GM23338 (cell line): ENCODE results near the gene TTPAL. TPM values are rescaled to one million over a fixed set of nuclear protein-coding genes. Genes with fewer than 3 reads are reported as not detected.

Experiments
- ATAC-seq: fragments of 200-7000 bp; cut with Tn5 transposase; 3 replicates; pipeline ENCODE4 v1.9.1; 2020
- DNase-seq: peaks from one replicate; pipeline ENCODE4 v3.0.0-alpha.2; 2015; ENCODE audit warnings: low spot score
- H2AFZ ChIP-seq: fragments of 200-600 bp; sonication (generic); 2 replicates; pipeline ENCODE4 v1.8.0; 2016; ENCODE audit warnings: antibody characterized with exemption, mild to moderate bottlenecking, moderate library complexity
- H3F3A ChIP-seq: fragments of 200-600 bp; sonication (generic); replicated peaks from 2 replicates; pipeline ENCODE4 v1.8.0; 2017; ENCODE audit warnings: antibody characterized with exemption, mixed run types, low read depth
- H3K27ac ChIP-seq: fragments of 200-600 bp; sonication (generic); 2 replicates; pipeline ENCODE4 v1.6.1; 2016; ENCODE audit warnings: low read depth
- H3K27me3 ChIP-seq: fragments of 200-600 bp; sonication (generic); 2 replicates; pipeline ENCODE4 v1.8.0; 2016; ENCODE audit warnings: mild to moderate bottlenecking, mixed run types, moderate library complexity; ENCODE audit not compliant: insufficient read depth
- H3K36me3 ChIP-seq: fragments of 200-600 bp; sonication (generic); 2 replicates; pipeline ENCODE4 v1.8.0; 2016; ENCODE audit warnings: mild to moderate bottlenecking; ENCODE audit not compliant: insufficient read depth
- H3K4me1 ChIP-seq: fragments of 200-600 bp; sonication (generic); 2 replicates; pipeline ENCODE4 v1.8.0; 2016; ENCODE audit warnings: mild to moderate bottlenecking, moderate library complexity; ENCODE audit not compliant: insufficient read depth
- H3K4me2 ChIP-seq: fragments of 200-600 bp; sonication (generic); 2 replicates; pipeline ENCODE4 v1.7.1; 2017; ENCODE audit warnings: mixed run types
- H3K4me3 ChIP-seq: fragments of 200-600 bp; sonication (generic); 2 replicates; pipeline ENCODE4 v1.6.1; 2016; ENCODE audit warnings: mixed run types
- H3K79me2 ChIP-seq: fragments of 200-600 bp; sonication (generic); replicated peaks from 2 replicates; pipeline ENCODE4 v1.8.0; 2017; ENCODE audit warnings: mild to moderate bottlenecking; ENCODE audit not compliant: insufficient read depth
- H3K9me2 ChIP-seq: fragments of 200-600 bp; sonication (generic); 2 replicates; pipeline ENCODE4 v1.8.0; 2017; ENCODE audit not compliant: insufficient read depth
- H4K20me1 ChIP-seq: fragments of 200-600 bp; sonication (generic); replicated peaks from 2 replicates; pipeline ENCODE4 v1.8.0; 2017; ENCODE audit warnings: mild to moderate bottlenecking; ENCODE audit not compliant: insufficient read depth
- H3K27ac Mint-ChIP-seq: 2 replicates; pipeline ENCODE4 v1.8.0; 2020; ENCODE audit warnings: inconsistent platforms, mild to moderate bottlenecking, moderate library complexity, mixed read lengths
- H3K27me3 Mint-ChIP-seq: 3 replicates; pipeline ENCODE4 v1.8.0; 2022; ENCODE audit warnings: low read depth, mild to moderate bottlenecking, moderate library complexity, mixed read lengths, inconsistent platforms; ENCODE audit not compliant: insufficient read depth, poor library complexity
- H3K36me3 Mint-ChIP-seq: 3 replicates; pipeline ENCODE4 v1.8.0; 2021; ENCODE audit warnings: low read depth, mild to moderate bottlenecking, inconsistent platforms, moderate library complexity, mixed read lengths
- H3K4me1 Mint-ChIP-seq: 3 replicates; pipeline ENCODE4 v1.8.0; 2020; ENCODE audit warnings: mild to moderate bottlenecking, inconsistent platforms, mixed read lengths
- H3K4me3 Mint-ChIP-seq: 3 replicates; pipeline ENCODE4 v1.8.0; 2021; ENCODE audit warnings: moderate library complexity, mild to moderate bottlenecking, inconsistent platforms, mixed read lengths
- H3K9me3 Mint-ChIP-seq: 3 replicates; pipeline ENCODE4 v1.8.0; 2020; ENCODE audit warnings: moderate library complexity, mild to moderate bottlenecking, inconsistent platforms, mixed read lengths
- EZH2 ChIP-seq: fragments of 200-600 bp; sonication (generic); IDR thresholded peaks from one replicate; pipeline ENCODE4 v1.8.0; 2017; ENCODE audit warnings: antibody characterized with exemption, mild to moderate bottlenecking, low read depth; ENCODE audit not compliant: unreplicated experiment
- EZH2phosphoT487 ChIP-seq: fragments of 200-600 bp; sonication (generic); IDR thresholded peaks from one replicate; pipeline ENCODE4 v1.8.1; 2018; ENCODE audit warnings: antibody characterized with exemption; ENCODE audit not compliant: unreplicated experiment
- JUNB ChIP-seq: IDR thresholded peaks from one replicate; pipeline ENCODE4 v1.6.1; 2016; ENCODE audit warnings: antibody characterized with exemption; ENCODE audit not compliant: unreplicated experiment
- NANOG ChIP-seq: IDR thresholded peaks from 2 replicates; pipeline ENCODE4 v1.6.1; 2016; ENCODE audit warnings: antibody characterized with exemption, borderline replicate concordance
- POLR2AphosphoS5 ChIP-seq: IDR thresholded peaks from 2 replicates; pipeline ENCODE4 v1.6.1; 2016; ENCODE audit warnings: antibody characterized with exemption, low read depth
- STAT1 ChIP-seq: IDR thresholded peaks from one replicate; pipeline ENCODE4 v1.6.1; 2016; ENCODE audit warnings: antibody characterized with exemption; ENCODE audit not compliant: unreplicated experiment
- ZNF114 ChIP-seq: fragments of 250-450 bp; sonication (Bioruptor Pico); IDR thresholded peaks from 2 replicates; pipeline ENCODE4 v1.5.0; 2020; ENCODE audit warnings: mild to moderate bottlenecking, moderate library complexity
- ZNF331 ChIP-seq: fragments of 250-450 bp; sonication (Bioruptor Pico); IDR thresholded peaks from 2 replicates; pipeline ENCODE4 v1.5.0; 2020; ENCODE audit warnings: low read depth, mild to moderate bottlenecking, moderate library complexity
- polyA plus RNA-seq: library from polyadenylated mRNA; unstranded; fragments of >200 nt; fragmentation: Nextera tagmentation; extraction: Ambion mirVana; gene quantifications from 2 replicates; pipeline ENCODE4 v1.2.1, GENCODE V29; 2016
- total RNA-seq: library from RNA; depleted of rRNA; stranded (reverse); fragments of >200 nt; shearing (Covaris generic); gene quantifications from 2 replicates; pipeline ENCODE4 v1.2.3, GENCODE V29; 2014
- TF ChIP-seq, protein P1 (sequence below), 2 experiments: fragments of 200-600 bp in 1 of 2; sonication (generic) in 1 of 2; conservative IDR thresholded peaks; 2 replicates each; pipeline versions ENCODE4 v1.5.1 to v1.6.1; 2016 to 2017; ENCODE audit warnings: antibody characterized with exemption in 2 of 2, low read depth in 2 of 2, mild to moderate bottlenecking in 2 of 2, moderate library complexity in 1 of 2
- TF ChIP-seq, protein P2 (sequence below): IDR thresholded peaks from 2 replicates; pipeline ENCODE4 v1.6.1; 2016; ENCODE audit warnings: antibody characterized with exemption
- TF ChIP-seq, protein P3 (sequence below): IDR thresholded peaks from one replicate; pipeline ENCODE4 v1.6.1; 2018; ENCODE audit warnings: antibody characterized with exemption; ENCODE audit not compliant: unreplicated experiment
- TF ChIP-seq, protein P4 (sequence below): fragments of 250-450 bp; sonication (Bioruptor Pico); IDR thresholded peaks from 2 replicates; pipeline ENCODE4 v1.5.0; 2020; ENCODE audit warnings: mild to moderate bottlenecking, moderate library complexity

Gene TTPAL
- total and polyA plus RNA-seq, 2 experiments from 2014 or later, result 3.7 to 10.2 TPM

DNA sequence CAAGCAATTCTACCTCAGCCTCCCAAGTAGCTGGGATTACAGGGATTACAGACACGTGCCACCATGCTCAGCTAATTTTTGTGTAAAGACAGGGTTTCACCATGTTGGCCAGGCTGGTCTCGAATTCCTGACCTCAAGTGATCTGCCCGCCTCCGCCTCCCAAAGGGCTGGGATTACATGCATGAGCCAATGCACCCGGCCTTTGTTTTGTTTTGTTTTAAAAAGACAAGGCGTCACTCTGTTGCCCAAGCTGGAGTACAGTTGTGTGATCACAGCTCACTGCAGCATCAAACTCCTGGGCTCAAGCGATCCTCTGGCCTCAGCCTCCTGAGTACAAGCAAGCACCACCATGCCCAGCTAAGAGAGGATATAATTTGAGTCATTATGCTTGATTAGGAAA is 40.8 kb downstream of the TTPAL start (continued):
- TF ChIP-seq, protein P1, sequence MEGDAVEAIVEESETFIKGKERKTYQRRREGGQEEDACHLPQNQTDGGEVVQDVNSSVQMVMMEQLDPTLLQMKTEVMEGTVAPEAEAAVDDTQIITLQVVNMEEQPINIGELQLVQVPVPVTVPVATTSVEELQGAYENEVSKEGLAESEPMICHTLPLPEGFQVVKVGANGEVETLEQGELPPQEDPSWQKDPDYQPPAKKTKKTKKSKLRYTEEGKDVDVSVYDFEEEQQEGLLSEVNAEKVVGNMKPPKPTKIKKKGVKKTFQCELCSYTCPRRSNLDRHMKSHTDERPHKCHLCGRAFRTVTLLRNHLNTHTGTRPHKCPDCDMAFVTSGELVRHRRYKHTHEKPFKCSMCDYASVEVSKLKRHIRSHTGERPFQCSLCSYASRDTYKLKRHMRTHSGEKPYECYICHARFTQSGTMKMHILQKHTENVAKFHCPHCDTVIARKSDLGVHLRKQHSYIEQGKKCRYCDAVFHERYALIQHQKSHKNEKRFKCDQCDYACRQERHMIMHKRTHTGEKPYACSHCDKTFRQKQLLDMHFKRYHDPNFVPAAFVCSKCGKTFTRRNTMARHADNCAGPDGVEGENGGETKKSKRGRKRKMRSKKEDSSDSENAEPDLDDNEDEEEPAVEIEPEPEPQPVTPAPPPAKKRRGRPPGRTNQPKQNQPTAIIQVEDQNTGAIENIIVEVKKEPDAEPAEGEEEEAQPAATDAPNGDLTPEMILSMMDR (conservative IDR thresholded peaks at IDR 0.05; ENCODE audit: low read depth in 2 of 2), result no peak
- TF ChIP-seq ZNF331 (no peak), ZNF114 (CRISPR knock-in tag) (no peak), NANOG (no peak), EZH2 (no peak), STAT1 (no peak), POLR2AphosphoS5 (no peak), JUNB (no peak)
- TF ChIP-seq, protein P2, sequence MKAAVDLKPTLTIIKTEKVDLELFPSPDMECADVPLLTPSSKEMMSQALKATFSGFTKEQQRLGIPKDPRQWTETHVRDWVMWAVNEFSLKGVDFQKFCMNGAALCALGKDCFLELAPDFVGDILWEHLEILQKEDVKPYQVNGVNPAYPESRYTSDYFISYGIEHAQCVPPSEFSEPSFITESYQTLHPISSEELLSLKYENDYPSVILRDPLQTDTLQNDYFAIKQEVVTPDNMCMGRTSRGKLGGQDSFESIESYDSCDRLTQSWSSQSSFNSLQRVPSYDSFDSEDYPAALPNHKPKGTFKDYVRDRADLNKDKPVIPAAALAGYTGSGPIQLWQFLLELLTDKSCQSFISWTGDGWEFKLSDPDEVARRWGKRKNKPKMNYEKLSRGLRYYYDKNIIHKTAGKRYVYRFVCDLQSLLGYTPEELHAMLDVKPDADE, result no peak
- TF ChIP-seq, protein P3, sequence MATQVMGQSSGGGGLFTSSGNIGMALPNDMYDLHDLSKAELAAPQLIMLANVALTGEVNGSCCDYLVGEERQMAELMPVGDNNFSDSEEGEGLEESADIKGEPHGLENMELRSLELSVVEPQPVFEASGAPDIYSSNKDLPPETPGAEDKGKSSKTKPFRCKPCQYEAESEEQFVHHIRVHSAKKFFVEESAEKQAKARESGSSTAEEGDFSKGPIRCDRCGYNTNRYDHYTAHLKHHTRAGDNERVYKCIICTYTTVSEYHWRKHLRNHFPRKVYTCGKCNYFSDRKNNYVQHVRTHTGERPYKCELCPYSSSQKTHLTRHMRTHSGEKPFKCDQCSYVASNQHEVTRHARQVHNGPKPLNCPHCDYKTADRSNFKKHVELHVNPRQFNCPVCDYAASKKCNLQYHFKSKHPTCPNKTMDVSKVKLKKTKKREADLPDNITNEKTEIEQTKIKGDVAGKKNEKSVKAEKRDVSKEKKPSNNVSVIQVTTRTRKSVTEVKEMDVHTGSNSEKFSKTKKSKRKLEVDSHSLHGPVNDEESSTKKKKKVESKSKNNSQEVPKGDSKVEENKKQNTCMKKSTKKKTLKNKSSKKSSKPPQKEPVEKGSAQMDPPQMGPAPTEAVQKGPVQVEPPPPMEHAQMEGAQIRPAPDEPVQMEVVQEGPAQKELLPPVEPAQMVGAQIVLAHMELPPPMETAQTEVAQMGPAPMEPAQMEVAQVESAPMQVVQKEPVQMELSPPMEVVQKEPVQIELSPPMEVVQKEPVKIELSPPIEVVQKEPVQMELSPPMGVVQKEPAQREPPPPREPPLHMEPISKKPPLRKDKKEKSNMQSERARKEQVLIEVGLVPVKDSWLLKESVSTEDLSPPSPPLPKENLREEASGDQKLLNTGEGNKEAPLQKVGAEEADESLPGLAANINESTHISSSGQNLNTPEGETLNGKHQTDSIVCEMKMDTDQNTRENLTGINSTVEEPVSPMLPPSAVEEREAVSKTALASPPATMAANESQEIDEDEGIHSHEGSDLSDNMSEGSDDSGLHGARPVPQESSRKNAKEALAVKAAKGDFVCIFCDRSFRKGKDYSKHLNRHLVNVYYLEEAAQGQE, result no peak

DNA sequence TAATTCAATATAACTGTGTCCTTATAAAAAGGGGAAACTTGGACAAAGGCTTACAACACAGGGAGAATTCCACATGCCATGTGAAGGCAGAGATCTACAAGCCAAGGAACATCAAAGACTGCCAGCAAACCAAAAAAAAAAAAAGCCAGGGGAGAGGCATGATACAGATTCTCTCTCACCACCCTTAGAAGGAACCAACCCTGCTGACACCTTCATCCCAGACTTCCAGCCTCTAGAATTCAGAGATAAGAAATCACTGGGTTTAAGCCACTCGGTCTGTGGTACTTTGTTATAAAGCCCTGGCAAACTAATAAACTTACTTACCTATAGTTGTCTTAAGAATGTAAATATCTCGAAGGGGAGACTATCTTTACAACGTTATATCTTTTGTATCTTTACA is 41.8 kb downstream of the TTPAL start:
- H3K27ac ChIP-seq, result no peak overlapping the region
- no peaks in the 10 kb centered on the region for H3K9me2 ChIP-seq
- H3K36me3 ChIP-seq, result no peaks in the 10 kb centered on the region
- H3K4me3 ChIP-seq, result no peak overlapping the region
- H2AFZ ChIP-seq, result no peak overlapping the region
- Mint-ChIP-seq H3K9me3 (no peaks in the 10 kb centered on the region), H3K4me1 (peaks cover 6% of the 10 kb centered on the region; the same call in 2 of the 3 replicates), H3K27ac (no peak overlapping the region), H3K27me3 (no peaks in the 10 kb centered on the region), H3K36me3 (no peaks in the 10 kb centered on the region), H3K4me3 (no peak overlapping the region)
- peaks cover 18% of the 10 kb centered on the region; the same call in 1 of the 2 replicates for H3K4me1 ChIP-seq
- H3K27me3 ChIP-seq, result no peaks in the 10 kb centered on the region
- H4K20me1 ChIP-seq, result peaks cover 16% of the 10 kb centered on the region
- no peak for DNase-seq
- H3F3A ChIP-seq, result no peaks in the 10 kb centered on the region
- peaks cover 88% of the 10 kb centered on the region for H3K79me2 ChIP-seq
- ATAC-seq, result no peak
- no peak overlapping the region for H3K4me2 ChIP-seq
- TF ChIP-seq NANOG (no peak), EZH2phosphoT487 (no peak), ZNF114 (CRISPR knock-in tag) (no peak), JUNB (no peak)
- TF ChIP-seq, protein P2, result no peak
- TF ChIP-seq, protein P4, sequence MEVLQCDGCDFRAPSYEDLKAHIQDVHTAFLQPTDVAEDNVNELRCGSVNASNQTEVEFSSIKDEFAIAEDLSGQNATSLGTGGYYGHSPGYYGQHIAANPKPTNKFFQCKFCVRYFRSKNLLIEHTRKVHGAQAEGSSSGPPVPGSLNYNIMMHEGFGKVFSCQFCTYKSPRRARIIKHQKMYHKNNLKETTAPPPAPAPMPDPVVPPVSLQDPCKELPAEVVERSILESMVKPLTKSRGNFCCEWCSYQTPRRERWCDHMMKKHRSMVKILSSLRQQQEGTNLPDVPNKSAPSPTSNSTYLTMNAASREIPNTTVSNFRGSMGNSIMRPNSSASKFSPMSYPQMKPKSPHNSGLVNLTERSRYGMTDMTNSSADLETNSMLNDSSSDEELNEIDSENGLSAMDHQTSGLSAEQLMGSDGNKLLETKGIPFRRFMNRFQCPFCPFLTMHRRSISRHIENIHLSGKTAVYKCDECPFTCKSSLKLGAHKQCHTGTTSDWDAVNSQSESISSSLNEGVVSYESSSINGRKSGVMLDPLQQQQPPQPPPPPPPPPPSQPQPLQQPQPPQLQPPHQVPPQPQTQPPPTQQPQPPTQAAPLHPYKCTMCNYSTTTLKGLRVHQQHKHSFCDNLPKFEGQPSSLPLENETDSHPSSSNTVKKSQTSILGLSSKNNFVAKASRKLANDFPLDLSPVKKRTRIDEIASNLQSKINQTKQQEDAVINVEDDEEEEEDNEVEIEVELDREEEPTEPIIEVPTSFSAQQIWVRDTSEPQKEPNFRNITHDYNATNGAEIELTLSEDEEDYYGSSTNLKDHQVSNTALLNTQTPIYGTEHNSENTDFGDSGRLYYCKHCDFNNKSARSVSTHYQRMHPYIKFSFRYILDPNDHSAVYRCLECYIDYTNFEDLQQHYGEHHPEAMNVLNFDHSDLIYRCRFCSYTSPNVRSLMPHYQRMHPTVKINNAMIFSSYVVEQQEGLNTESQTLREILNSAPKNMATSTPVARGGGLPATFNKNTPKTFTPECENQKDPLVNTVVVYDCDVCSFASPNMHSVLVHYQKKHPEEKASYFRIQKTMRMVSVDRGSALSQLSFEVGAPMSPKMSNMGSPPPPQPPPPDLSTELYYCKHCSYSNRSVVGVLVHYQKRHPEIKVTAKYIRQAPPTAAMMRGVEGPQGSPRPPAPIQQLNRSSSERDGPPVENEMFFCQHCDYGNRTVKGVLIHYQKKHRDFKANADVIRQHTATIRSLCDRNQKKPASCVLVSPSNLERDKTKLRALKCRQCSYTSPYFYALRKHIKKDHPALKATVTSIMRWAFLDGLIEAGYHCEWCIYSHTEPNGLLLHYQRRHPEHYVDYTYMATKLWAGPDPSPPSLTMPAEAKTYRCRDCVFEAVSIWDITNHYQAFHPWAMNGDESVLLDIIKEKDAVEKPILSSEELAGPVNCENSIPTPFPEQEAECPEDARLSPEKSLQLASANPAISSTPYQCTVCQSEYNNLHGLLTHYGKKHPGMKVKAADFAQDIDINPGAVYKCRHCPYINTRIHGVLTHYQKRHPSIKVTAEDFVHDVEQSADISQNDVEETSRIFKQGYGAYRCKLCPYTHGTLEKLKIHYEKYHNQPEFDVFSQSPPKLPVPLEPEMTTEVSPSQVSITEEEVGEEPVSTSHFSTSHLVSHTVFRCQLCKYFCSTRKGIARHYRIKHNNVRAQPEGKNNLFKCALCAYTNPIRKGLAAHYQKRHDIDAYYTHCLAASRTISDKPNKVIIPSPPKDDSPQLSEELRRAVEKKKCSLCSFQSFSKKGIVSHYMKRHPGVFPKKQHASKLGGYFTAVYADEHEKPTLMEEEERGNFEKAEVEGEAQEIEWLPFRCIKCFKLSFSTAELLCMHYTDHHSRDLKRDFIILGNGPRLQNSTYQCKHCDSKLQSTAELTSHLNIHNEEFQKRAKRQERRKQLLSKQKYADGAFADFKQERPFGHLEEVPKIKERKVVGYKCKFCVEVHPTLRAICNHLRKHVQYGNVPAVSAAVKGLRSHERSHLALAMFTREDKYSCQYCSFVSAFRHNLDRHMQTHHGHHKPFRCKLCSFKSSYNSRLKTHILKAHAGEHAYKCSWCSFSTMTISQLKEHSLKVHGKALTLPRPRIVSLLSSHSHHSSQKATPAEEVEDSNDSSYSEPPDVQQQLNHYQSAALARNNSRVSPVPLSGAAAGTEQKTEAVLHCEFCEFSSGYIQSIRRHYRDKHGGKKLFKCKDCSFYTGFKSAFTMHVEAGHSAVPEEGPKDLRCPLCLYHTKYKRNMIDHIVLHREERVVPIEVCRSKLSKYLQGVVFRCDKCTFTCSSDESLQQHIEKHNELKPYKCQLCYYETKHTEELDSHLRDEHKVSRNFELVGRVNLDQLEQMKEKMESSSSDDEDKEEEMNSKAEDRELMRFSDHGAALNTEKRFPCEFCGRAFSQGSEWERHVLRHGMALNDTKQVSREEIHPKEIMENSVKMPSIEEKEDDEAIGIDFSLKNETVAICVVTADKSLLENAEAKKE (CRISPR knock-in tag), result no peak
